ENCODE results near the gene MARK2.
A peak's percentile ranks its signal among the peaks of the same experiment; 100 is the strongest.
"Not testable (repeated sequence)": the region's sequence is repeated elsewhere in the genome, so short reads cannot be mapped to it uniquely, and the experiment has no call there.

Gene MARK2

DNA sequence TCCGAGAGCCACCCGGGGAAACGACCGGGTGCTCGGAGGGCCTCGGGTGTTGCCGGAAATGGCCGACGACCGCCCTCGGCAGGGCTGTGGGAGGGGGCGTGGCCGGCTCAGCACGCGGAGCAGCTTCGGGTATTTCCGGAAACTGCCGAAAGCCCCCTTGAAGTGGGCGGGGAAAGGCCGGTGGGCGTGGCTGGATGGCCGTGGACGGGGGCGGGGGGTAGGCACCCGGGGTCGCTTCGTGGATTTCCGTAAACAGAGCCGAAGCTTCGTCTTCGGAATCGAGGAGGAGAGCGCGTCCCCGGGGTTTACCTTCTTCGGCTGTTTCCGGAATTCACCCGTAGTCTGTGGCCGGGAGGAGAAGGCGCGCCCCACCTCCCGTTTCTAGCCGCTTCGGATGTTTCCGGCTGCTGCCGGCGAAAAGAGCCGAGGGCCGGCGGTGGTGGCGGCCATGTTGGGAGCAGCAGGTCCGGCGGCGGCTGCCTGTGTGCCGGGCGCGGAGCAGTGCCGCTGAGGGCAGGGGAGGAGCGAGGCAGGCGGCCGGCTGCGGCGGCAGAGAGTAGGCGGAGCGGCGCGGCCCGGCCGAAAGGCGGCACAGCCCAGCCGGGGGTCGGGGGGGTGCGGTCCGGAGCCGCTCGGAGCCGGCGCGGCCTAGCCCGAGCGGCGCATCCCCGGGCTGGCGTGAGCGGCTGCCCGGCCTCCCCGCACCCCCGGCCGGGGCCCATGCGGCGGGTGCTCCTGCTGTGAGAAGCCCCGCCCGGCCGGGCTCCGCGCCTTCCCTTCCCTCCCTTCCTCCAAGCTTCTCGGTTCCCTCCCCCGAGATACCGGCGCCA, at the start of gene MARK2:
Gene MARK2, plus strand, starts transcription at position 433 of the 830 bp plus-strand sequence. Its CDS starts 397 bp downstream, at position 830.
- DNase-seq (ENCODE audit: low spot score): peak; percentile 97

DNA sequence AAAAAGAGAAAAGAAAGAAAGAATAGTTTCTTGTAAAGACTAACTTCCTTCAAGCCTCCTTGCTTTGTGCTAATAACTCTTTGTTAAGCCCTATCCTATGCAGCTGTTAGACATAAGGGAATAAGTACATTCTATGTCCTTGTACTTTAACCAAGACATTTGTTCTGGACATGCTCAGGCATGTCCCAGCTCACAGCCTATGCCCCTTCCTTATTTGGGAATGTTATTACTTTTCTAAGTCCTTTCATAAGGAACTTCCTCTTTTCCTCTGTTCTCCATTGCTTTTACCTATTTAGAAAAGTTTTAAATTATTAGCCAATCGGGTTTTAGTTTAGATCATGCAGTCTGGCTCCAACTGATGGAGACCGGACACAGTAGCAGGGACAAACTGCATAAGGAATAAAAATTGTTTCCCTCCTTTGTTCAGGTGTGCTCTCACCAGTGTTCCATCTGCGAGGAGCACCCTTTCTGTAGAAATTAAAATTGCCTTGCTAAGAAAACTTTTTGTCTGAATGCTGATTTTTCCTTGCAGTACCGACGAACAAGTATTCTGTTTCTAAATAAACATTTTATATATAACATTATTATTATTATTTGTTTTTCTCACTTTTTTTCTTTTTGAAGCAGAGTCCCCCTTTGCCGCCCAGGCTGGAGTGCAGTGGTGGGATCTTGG, 47.3 kb upstream of the MARK2 start:
- peak; percentile 30 for DNase-seq (ENCODE audit: low spot score)

DNA sequence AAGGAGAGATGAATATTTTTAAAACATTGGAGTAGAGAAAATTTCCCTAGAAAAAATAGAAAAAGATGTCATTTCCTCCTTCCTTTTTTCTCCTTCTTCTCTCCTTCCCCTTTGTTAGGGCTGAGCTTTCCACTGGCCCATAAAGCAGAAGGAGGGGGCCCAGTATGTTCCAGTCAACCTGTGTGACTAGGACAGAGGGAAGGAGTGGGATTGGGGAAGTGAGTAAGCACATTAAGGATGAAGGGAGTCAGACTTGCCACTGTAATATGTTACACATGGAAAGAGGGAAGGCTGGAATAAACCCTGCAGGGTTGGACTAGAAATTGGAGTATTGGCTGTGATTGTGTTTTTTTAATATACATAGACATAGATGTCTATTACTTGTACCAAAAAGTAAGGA, 45.7 kb upstream of the MARK2 start:
- DNase-seq (ENCODE audit: low spot score): no peak

DNA sequence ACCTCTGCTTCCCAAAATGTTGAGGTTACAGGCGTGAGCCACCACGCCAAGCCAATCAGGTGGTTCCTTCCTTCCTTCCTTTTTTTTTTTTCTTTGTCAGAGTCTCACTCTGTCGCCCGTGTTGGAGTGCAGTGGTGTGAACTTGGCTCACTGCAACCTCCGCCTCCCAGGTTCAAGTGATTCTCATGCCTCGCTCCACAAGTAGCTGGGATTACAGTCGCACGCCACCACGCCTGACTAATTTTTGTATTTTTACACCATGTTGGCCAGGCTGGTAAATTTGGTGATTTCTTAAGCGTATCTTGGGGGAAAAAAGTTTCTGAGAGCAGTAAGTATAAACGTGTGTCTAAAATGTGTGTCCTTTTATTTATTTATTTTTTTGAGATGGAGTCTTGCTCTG, 43.8 kb upstream of the MARK2 start:
- DNase-seq (ENCODE audit: low spot score): no peak

DNA sequence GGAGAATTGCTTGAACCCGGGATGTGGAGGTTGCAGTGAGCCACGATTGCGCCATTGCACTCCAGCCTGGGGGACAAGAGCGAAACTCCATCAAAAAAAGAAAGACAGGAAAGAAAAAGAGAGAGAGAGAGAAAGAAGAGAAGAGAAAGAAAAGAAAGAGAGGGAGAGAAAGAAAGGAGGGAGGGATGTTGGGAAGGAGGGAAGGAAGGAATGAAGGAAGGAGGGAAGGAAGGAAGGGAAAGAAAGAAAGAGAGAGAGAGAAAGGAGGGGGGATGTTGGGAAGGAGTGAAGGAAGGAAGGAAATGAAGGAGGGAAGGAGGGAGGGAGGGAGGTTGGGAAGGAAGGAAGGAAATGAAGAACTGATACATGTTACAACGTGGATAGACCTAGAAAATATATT, 38.0 kb upstream of the MARK2 start:
- no peak for DNase-seq (ENCODE audit: low spot score)

DNA sequence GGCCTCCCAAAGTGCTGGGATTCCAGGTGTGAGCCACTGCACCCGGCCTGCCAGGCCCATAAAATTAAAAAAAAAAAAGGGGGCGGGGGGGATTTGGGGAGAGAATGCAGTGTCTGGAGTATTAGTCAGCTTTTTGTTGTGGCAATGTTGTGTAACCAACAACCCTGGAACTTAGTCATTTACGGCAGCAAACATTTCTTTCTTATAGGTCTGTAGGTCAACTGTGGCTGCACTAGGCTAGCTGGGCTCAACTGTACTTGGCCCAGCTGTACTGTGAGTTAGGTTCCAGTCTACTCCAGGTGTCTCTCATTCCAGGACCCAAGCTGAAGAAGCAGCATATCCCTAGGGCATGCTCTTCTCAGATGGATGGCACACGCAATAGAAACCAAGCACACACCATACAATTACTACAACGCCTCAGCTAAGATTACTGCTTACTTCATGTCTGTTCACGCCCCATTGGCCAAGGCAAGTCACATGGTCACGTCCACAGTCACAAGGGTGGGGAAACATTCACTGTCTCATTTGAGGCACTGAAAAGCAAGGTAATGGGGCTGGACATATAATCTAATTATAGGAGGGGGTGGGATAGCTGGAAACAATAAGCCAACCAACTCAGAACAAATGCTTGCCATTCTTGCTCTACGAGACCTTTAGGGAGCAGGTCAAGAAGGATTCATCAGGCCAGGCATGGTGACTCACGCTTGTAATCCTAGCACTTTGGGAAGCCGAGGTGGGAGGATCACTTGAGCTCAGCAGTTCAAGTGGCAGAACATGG, 36.1 kb upstream of the MARK2 start:
- DNase-seq (ENCODE audit: low spot score): peak; percentile 68

DNA sequence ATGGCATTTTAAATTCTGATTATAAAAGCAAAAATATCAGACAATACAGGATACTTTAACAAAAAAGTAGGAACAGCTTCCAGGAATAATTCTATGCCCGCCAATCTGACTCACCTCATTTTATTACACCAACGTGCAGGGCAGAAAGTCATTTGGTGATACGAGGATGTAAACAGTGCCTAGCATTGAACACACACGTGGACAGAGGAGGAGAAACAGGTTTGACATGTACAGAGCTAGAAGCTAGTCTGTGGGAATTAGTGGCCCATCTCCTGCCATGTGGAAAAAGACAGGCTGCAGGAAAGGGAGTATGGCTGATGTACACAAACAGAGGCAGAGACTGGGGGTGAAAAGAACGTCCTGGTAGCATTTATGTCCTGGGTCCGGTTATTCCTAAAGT, 34.7 kb upstream of the MARK2 start:
- DNase-seq (ENCODE audit: low spot score): peak; percentile 80

DNA sequence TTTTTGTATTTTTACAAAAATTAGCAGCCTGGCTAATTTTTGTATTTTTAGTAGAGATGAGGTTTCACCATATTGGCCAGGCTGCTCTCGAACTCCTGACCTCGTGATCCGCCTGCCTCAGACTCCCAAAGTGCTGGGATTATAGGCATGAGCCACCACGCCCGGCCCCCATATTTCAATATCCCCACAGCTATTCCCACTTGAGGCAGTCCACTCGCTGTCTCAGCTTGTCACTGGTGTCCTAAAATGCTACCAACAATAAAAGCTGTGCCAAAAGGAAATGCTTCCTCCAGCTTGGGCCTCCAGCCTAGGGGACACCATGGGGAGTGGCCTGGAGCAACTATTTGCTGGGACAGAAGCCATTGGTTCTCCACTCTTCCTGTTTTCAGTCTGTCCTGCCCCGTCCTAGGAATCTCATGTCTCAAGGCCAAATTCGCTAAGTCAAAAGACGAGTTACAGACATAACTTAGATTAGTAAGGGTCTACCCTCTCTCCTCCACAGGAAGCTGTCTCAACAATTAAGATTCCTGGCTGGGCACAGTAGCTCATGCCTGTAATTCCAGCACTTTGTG, 33.0 kb upstream of the MARK2 start:
- no peak for DNase-seq (ENCODE audit: low spot score)

DNA sequence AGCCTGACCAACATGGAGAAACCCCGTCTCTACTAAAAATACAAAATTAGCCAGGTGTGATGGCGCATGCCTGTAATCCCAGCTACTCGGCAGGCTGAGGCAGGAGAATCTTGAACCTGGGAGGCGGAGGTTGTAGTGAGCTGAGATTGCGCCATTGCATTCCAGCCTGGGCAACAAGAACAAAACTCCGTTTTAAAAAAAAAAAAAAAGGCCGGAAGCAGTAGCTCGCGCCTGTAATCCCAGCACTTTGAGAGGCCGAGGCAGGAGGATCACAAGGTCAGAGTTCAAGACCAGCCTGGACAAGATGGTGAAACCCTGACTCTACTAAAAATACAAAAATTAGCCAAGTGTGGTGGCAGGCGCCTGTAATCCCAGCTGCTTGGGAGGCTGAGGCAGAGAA, 28.5 kb upstream of the MARK2 start:
- DNase-seq (ENCODE audit: low spot score): not testable (repeated sequence)

DNA sequence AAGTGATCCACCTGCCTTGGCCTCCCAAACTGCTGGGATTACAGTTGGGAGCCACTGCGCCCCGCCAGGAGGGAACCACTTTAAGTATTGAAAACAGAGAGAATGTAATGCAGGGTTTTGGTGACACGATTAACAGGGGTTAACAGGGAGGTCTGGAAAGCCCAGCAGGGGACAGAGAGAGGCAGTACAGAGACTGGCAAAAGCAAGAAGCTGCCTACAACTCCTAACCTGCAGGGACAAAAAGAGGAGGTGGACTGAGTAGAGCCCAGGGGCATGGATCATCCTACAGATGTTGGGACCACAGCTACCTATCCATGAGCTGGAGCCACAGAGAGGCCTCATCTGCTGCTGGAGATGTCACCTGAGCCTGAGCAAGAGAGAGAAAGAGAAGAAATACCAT, 27.4 kb upstream of the MARK2 start:
- no peak for DNase-seq (ENCODE audit: low spot score)

DNA sequence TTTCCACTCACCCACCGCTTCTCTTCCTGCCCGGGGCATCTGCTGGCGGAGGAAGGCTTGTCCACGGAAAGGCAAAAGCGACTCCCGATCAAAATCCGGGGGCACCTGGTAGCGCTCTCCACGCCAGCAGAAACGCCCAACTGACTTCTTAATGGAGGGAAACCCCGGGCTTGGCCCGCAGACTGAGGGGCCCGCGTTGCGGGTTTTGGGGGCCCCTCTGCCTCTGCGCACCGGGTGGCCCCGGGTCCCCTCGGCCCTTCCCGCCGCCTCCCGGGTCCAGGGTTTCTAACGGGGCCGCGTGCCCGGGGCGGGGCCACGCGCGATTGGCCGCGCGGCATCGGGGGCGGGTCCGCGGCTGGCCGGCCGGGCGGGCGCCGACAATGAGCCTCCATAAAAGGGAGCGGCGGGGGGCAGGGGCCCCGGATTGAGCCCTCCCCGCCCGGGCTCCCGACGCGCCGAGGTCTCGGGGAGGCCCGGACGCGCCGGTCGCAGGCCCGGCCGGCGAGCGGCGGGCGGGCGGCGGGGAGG, 25.8 kb upstream of the MARK2 start, which contains the start of gene SPINDOC:
Gene SPINDOC, plus strand, starts transcription at position 422 of the 528 bp plus-strand sequence. CDS start 231 bp downstream, outside the sequence.
- peak; percentile 82 for DNase-seq (ENCODE audit: low spot score)

DNA sequence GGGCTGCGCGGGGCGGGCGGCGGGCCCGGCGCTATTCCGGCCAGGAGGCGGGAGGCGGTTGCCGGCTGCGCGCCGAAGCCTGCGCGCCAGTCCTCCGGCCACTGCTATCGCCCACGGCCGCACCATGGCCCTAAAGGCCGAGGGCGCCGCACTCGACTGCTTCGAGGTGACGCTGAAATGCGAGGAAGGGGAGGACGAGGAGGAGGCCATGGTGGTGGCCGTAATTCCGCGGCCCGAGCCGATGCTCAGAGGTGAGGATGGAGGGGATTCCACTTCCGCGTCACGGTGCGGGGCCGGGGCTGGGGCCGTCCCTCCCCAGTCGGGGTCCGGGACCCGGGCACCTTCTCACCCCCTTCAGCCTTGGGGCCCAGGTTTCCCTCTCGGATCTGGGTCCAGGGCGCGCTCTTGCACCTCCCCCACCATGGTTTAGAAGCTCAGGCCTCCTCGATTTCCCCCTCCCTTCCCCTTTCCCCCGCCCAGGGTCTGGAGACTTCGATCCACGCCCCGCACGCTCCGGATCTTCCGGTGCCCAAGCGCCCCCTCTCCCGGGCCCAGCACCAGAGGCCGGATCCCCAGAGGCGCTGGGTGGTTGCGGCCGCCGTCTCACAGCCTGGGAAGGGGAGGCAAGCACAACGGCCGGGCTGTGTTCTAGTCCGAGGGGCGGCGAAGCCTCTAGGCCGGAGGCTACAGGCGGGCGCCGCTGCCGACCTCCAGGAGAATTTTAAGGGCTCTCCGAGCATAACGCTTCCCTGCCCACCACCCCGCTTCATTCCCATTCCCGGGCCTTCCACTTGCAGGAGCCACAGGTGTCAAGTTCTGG, 25.1 kb upstream of the MARK2 start:
- no peak for DNase-seq (ENCODE audit: low spot score)

DNA sequence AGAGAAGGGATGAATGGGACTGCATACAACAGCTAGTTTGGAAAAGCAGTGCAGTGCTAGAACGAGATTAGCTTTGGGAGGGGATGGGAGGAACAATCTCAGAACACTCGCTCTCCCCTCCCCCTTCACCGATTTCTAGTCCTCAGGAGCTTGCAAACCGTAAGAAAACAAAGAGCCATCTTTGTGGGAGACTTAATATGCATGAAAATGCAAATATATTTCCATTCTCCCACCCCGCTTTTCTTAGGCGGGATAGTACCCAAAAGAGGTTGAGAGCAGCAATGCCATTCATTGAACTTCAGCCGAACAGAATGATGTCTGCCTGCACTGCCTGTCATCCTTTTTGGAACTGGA, 24.6 kb upstream of the MARK2 start:
- DNase-seq (ENCODE audit: low spot score): no peak

DNA sequence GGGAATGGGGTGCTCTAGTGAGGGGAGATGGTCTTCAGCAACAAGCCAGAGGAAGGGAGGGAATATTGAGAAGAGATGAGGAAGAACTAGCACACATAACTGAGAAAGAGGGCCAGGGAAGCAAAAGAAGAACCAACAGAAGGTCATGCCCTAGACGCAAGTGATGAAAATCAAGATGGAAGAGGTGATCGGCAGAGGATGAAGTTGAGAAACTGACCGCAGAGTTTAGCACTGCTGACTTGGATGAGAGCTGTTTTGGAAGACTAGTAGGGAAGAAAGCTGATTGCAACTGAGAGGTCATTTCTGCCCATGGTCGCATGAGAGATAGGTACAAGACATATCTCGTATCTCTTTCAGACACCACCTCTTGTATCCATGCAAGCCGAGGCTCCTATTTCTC, 22.7 kb upstream of the MARK2 start:
- no peak for DNase-seq (ENCODE audit: low spot score)

DNA sequence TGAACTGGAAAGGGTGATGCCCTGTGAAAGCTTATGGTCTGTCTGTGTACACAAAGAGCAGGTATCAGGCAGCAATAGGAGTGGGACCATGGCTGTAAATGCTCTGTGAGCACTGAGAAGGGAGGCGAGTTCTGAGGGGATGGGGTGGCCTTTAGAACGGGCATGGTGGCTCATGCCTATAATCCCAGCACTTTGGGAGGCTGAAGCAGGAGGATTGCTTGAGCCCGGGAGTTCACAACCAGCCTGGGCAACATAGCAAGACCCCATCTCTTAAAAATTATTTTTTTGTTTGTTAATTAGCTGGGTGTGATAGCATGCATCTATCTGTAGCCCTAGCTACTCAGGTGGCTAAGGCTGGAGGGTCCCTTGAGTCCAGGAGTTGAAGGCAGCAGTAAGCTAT, 22.2 kb upstream of the MARK2 start:
- DNase-seq (ENCODE audit: low spot score): no peak

DNA sequence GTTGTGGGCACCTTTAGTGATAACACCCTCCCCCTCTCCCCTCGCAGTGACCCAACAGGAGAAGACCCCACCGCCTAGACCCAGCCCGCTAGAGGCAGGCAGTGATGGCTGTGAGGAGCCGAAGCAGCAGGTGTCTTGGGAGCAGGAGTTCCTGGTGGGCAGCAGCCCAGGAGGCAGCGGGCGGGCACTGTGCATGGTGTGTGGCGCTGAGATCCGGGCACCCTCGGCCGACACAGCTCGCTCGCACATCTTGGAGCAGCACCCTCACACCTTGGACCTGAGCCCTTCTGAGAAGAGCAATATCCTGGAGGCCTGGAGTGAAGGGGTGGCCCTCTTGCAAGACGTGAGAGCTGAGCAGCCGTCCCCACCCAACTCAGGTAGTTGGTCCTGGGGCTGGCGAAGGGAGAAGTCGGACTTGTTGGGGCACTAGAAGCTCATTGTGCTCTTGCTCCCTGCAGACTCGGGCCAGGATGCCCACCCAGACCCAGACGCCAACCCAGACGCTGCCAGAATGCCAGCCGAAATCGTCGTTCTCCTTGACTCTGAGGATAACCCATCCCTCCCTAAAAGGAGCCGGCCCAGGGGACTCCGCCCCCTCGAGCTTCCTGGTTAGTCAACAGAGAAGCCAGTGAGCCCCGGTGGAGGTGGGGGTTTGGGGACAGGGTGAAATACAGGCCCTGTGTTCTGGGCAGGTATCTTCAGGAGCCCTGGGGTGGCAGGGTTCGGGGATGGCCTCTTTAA, 21.0 kb upstream of the MARK2 start:
- DNase-seq (ENCODE audit: low spot score): no peak

DNA sequence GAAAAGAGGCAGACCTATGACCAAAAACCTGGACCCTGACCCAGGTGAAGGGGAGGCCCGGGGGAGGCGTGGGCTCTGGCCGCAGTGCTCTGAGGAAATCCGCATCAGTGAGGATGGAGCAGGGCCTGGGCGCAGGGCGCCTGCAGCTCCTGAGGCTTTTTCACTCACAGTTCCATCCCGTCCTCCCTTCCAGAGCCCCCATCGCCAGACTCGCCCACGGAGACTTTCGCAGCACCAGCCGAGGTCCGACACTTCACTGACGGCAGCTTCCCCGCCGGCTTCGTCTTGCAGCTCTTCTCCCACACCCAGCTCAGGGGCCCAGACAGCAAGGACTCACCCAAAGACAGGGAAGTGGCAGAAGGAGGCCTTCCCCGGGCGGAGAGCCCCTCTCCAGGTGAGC, 20.3 kb upstream of the MARK2 start:
- no peak for DNase-seq (ENCODE audit: low spot score)

DNA sequence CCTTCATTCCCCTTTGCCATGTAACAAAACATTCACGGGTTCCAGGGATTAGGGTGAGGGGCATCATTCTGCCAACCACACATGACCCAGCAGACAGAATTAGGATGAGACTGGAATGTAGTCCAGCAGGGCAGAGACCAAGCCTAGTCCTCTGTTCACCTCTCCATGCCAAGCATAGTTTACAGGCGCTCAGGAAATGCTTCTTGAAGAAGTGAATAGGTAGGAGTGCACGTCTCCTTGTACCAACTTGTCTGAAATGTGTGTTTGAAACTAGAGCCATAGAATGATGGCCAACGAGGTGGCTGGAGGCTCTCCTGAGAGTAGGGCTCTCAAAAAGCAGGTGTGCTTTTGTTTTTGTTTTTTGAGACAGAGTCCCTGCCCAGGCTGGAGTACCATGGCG, 17.5 kb upstream of the MARK2 start:
- DNase-seq (ENCODE audit: low spot score): no peak

DNA sequence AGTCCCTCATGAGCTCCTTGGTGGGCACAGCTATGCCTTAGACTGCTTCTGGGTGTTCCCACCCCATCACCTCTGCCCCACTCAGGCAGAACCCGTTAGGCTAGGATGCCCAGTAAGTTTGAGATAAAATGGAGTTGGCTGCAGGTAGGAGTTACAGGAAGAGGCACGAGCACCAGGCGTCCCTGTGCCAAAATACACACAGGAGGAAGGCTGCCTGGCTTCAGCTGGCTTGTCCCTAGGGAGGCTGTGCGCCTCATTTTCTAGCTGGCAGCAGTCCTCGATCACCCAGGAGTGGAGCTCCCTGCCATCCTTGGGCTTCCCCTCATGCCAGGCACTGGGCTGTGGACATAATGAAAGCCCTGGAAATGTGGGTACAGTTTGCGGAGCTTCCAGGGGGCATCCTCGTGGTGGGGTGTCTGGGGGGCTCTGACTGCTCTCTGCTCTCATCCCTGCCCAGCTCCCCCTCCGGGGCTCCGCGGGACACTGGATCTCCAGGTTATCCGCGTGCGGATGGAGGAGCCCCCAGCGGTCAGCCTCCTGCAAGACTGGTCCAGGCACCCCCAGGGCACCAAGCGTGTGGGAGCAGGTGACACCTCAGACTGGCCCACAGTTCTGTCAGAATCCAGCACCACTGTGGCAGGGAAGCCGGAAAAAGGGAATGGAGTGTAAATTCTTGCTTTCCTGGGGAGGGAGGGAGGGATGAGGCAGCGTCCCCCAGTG, 12.3 kb upstream of the MARK2 start:
- no peak for DNase-seq (ENCODE audit: low spot score)

Measured in LoVo (cell line).